ENCODE results near the gene ABCF3.

DNA sequence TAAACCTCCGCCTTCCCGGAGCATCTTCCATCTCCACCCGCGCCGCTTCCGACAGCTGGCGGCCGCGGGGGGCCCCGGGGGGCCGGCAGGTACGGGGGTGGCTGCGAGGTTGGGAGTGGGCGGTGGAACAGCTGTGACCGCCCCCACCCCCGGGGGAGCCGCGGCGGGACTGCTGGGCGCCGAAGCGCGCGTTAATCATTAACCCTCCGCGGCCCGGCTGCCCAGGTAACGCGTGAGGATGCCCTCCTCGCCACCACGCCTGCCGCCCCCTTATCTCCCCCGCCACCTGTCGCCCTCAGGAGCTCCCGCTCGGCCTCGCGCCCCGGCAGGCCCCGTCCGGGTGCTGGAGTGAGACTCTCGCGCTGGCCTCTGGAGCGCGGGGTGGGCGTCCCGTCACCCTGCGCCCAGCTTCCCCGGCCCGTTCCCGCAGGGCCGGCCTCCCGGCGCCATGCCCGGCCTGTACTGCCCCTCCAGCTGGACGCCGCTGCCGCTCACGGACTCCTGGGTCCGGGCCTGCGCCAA lies 44.1 kb downstream of the ABCF3 start:
- TF ChIP-seq POLR2A (IDR thresholded peaks at IDR 0.05; ENCODE audit: low read depth, low read length) (no peak), POLR2AphosphoS5 (IDR thresholded peaks at IDR 0.05; ENCODE audit: low read depth, low read length) (no peak), TAF1 (IDR thresholded peaks at IDR 0.05; ENCODE audit: borderline replicate concordance, low read depth, low read length) (no peak)
